Activated naive CD8-positive, alpha-beta T cell (primary cell): ENCODE data around the gene ZNF648.
"Not testable (repeated sequence)": the region's sequence is repeated elsewhere in the genome, so short reads cannot be mapped to it uniquely, and the experiment has no call there.

Source experiments
- H3K27ac Mint-ChIP-seq: one replicate; pipeline ENCODE4 v1.8.0; 2021; ENCODE audit warnings: mixed read lengths
- H3K27me3 Mint-ChIP-seq: one replicate; pipeline ENCODE4 v1.8.0; 2021; ENCODE audit warnings: mixed read lengths
- H3K36me3 Mint-ChIP-seq: one replicate; pipeline ENCODE4 v1.8.0; 2021; ENCODE audit warnings: mixed read lengths
- H3K4me1 Mint-ChIP-seq: one replicate; pipeline ENCODE4 v1.8.0; 2021; ENCODE audit warnings: low read depth, mixed read lengths
- H3K4me3 Mint-ChIP-seq: one replicate; pipeline ENCODE4 v1.8.0; 2021; ENCODE audit warnings: mild to moderate bottlenecking, mixed read lengths
- H3K9me3 Mint-ChIP-seq: one replicate; pipeline ENCODE4 v1.8.0; 2021; ENCODE audit warnings: low read depth, mixed read lengths

Gene ZNF648, protein sequence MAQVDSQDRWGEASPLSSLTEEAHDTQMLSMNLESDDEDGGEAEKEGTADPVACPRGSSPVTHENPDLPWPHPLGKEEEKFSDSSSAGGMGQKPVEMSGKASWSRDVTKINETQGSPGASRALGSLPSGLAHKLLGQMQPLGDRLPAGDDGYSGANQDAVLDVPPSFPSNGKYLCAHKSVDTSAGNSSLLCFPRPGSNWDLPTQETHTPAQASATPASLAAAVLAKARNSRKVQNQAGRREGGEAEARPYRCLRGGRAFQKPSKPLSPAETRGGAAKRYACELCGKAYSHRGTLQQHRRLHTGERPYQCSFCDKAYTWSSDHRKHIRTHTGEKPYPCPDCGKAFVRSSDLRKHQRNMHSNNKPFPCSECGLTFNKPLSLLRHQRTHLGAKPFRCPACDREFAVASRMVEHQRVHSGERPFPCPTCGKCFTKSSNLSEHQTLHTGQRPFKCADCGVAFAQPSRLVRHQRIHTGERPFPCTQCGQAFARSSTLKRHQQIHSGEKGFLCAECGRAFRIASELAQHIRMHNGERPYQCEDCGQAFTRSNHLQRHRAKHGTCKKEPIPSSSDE

DNA sequence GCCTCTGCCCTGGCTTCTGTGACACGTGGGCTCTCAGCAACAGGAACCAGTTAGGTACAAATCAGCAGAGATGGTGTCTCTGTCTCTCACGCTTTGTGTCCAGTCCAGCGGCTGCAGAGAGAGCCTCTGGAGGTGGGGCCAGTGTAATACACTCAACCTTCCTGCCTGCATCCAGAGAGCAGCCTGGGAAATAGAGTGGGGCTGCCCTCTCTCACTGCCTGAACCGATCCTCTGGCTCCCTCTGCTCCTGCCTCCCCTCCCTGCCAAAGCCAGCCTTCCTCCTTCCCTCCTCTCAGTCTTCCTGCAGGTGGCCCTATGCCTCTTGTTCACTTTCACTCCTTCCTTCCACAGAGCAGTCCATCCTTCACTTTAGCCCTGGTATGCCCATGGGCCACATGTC lies at the start of gene ZNF648:
Gene ZNF648 (minus strand): TSS at position 119 of the 400 bp plus-strand sequence. CDS start 3,702 bp downstream, outside the sequence.
- Mint-ChIP-seq H3K27me3 (peaks cover 27% of the 10 kb centered on the region), H3K4me3 (no peak within 1 kb of the TSS), H3K9me3 (no peaks in the 10 kb centered on the region), H3K36me3 (no peaks in the 10 kb centered on the region), H3K27ac (no peak within 1 kb of the TSS), H3K4me1 (peaks cover under 1% of the 10 kb centered on the region)

DNA sequence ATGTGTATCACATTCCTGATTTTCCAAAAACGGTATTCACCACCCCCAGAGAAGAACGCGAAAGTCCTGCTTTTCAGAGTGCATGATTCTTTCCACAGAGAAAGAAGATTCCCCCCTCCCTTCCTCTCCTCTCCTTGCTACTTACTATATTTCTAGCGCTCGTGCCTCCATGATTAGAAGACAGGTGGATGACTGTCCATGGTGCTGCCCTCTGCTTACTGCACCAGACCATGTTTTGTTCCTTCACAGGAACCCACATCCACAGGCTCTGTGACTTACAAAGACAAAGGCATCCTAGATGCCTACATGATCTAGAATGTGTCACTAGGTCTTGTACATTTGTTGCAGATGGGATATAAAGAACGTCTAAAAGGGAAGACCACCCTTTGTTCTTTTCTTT lies 49.1 kb upstream of the ZNF648 start:
- Mint-ChIP-seq H3K27ac (no peak overlapping the region), H3K4me3 (no peak overlapping the region), H3K36me3 (no peaks in the 10 kb centered on the region), H3K9me3 (no peaks in the 10 kb centered on the region), H3K27me3 (peaks cover 11% of the 10 kb centered on the region), H3K4me1 (peaks cover 2% of the 10 kb centered on the region)

DNA sequence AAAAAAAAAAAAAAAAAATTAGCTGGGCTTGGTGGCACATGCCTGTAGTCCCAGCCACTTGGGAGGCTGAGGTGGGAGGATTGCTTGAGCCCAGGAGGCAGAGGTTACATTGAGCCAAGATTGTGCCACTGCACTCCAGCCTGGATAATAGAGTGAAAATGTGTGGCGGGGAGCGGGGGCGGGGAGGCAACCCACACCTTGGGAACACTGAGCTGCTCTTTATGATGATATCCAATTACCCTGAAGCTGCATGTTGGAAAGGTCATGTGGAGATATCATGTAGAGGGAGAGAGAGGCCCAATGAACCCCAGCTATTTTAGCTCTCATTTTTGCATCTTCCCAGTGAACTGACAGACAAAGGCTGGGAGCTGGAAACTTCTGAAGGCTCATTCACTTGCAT lies 48.3 kb upstream of the ZNF648 start:
- Mint-ChIP-seq H3K27me3 (peaks cover 11% of the 10 kb centered on the region), H3K4me3 (no peak overlapping the region), H3K36me3 (no peaks in the 10 kb centered on the region), H3K27ac (no peak overlapping the region), H3K9me3 (no peaks in the 10 kb centered on the region), H3K4me1 (peaks cover 2% of the 10 kb centered on the region)

DNA sequence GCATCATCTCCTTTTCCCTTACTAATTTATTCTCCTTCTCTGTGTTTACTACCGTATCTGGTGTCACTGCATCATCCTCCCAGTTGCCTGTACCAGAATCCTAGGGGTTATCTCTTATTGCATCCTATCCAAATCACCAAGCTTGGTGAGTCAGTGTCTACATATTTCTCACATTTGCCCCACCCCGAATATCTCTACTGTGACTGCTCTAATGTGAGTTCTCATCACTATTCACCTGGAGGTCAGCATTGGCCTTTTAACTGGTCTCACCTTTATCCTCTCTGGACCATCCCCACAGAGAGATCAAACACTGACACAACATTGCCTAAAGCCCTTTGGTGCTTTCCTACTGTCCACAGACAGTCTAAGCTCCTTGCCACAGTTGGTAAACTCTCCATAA lies 45.7 kb upstream of the ZNF648 start:
- Mint-ChIP-seq H3K4me3 (no peak overlapping the region), H3K27me3 (peaks cover 9% of the 10 kb centered on the region)

DNA sequence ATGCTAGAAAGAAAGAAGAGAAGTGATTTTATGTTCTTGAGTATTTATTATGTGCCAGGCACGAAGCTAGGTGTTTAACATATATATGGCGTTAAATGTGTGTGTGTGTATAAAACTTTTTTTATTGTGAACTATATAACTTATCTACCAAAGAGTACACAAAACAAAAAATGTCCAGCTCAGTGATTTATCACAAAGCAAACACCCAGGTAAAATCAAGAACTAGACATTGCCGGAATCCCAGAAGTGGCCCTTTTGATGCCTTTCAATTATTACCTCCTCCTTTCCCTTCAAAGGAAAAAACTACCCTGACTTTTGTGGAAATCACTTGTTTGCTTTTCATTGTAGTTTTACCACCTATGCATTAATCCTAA lies 40.5 kb upstream of the ZNF648 start:
- Mint-ChIP-seq H3K4me1 (no peaks in the 10 kb centered on the region), H3K4me3 (no peak overlapping the region), H3K27ac (no peak overlapping the region), H3K36me3 (no peaks in the 10 kb centered on the region), H3K9me3 (peaks cover 5% of the 10 kb centered on the region), H3K27me3 (peaks cover 7% of the 10 kb centered on the region)

More for the DNA sequence above, 45.7 kb upstream of the ZNF648 start:
- Mint-ChIP-seq H3K9me3 (no peaks in the 10 kb centered on the region), H3K4me1 (no peaks in the 10 kb centered on the region), H3K36me3 (no peaks in the 10 kb centered on the region), H3K27ac (no peak overlapping the region)

DNA sequence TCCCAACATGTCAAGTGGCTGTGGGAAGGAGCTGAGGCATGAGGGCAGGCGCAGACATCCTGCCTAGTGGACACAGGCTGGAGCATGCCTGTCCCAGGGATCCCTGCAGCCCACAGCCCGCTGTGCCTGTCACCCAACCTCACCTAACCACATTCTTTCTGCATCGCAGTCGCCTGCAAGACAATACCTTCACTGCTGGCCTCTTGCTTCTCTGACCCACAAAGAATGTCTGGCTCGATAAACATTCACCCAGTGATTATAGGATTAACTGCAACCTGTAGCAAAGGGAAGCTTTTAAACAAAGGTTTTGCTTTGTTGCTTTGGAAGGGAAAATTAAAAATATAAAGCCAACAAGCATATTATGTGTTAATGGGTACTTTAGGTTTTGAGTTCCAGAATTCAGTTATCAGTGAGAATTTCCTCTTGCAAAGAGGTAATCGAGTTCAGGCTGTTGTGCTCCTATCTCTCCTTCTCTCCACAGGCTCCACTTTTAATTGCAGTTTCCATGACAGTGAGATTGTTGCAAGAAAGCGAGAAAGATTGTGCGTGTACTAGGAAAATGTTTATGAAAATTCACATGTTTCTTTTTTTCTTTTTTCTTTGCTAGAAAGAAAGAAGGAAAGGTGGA lies 40.0 kb upstream of the ZNF648 start:
- Mint-ChIP-seq H3K9me3 (peaks cover 5% of the 10 kb centered on the region), H3K27ac (no peak overlapping the region), H3K27me3 (peaks cover 7% of the 10 kb centered on the region), H3K4me1 (no peaks in the 10 kb centered on the region), H3K36me3 (no peaks in the 10 kb centered on the region), H3K4me3 (no peak overlapping the region)

DNA sequence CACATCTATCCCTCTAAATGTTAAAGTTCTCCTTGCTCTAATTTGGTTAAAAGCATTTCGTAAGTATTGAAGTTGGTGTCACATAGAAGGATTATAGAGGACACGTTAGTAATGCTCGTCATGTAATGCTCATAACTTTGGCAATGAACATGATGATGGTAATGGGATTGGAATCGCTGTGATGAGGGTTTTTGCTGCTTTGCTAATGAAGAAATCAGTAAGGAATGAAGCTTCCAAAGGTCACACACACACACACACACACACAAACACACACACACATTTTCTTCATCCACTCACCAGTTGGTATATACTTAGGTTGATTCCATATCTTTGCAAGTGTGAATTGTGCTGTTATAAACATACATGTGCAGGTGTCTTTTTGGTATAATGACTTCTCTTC lies 36.8 kb upstream of the ZNF648 start:
- H3K4me1 Mint-ChIP-seq: no peaks in the 10 kb centered on the region
- H3K4me3 Mint-ChIP-seq: no peak overlapping the region
- H3K36me3 Mint-ChIP-seq: peaks cover 2% of the 10 kb centered on the region
- peaks cover 8% of the 10 kb centered on the region for H3K27me3 Mint-ChIP-seq
- no peak overlapping the region for H3K27ac Mint-ChIP-seq
- H3K9me3 Mint-ChIP-seq: peaks cover 5% of the 10 kb centered on the region

DNA sequence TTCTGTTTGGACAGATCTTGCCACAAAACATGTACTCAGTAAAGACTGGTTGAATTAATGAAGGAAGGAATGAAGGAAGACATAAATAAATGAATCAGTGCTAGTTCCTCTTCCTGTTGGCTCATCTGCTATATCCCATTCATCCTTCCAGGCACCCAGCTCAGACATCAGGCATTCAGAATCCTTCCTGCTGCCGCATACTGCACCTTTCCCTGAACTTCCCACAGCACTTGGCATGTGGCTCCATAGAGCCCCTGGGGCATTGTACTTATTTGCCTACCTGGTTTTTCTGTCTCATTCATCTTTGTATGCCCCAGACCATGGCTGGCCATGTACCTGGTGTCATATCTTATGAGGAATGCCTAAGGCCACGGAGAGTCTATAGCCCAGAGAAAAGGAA lies 34.4 kb upstream of the ZNF648 start:
- Mint-ChIP-seq H3K4me3 (no peak overlapping the region), H3K4me1 (no peaks in the 10 kb centered on the region), H3K27me3 (peaks cover 7% of the 10 kb centered on the region), H3K27ac (no peak overlapping the region), H3K9me3 (peaks cover 5% of the 10 kb centered on the region), H3K36me3 (peaks cover 2% of the 10 kb centered on the region)

DNA sequence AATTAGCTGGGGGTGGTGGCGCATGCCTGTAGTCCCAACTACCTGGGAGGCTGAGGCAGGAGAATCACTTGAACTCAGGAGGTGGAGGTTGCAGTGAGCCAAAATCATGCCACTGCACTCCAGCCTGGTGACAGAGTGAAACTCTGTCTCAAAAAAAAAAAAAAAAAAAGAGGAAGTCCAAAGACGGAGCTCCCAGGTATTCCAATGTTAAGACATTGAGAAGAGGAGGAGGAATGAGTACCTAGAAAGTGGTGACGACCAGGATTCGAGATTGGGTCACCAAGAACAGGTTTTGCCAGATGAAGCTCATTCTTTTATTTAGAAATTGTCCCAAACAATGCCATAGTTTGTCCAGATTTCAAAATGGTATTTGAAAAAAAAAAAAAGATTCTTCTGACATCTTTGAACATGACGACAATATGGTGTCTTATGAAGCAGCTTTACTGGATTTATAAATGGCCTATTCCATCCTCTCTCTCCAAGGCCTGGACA lies 33.0 kb upstream of the ZNF648 start:
- not testable (repeated sequence) for H3K4me3 Mint-ChIP-seq, H3K36me3 Mint-ChIP-seq, H3K9me3 Mint-ChIP-seq, H3K4me1 Mint-ChIP-seq, H3K27ac Mint-ChIP-seq, H3K27me3 Mint-ChIP-seq

DNA sequence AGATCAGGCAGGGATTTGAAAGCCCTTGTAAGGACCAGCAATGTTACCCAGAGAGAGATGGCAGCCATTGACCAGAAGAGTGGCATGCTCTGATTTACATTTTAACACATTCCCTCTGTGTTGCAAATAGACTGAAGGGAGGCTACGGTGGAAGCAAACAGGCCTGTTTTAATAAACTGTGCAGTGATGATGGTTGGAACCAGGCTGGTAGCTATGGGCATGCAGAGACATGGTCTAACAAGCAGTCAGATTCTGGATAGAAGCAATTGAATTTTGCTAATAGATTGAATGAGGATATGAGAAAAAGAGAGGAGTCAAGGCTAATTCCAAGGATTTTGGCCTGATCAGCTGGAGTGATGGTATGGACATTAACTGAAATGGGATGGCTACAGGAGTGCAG lies 32.3 kb upstream of the ZNF648 start:
- peaks cover 2% of the 10 kb centered on the region for H3K4me1 Mint-ChIP-seq
- H3K9me3 Mint-ChIP-seq: no peaks in the 10 kb centered on the region
- no peak overlapping the region for H3K4me3 Mint-ChIP-seq
- peaks cover 2% of the 10 kb centered on the region for H3K36me3 Mint-ChIP-seq
- no peak overlapping the region for H3K27ac Mint-ChIP-seq
- H3K27me3 Mint-ChIP-seq: peaks cover 3% of the 10 kb centered on the region

DNA sequence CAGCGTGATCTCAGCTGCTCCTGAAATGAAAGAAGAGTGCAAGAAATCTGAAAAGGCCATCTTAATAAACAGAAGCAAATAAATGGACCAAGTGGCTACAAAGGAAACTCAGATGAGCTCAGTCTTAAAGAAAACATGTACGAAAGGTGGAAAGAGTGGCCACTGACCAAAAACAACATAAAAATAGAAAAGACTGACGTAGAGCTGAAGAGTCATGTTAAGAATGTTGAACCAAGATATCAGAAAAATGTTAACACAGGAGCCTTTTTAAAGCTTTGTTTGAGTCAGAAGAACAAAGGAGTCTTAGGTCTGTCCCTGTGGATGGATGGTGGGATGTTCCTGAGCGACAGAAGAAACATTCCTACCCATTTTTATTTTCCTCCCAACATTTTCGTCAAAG lies 30.8 kb upstream of the ZNF648 start:
- Mint-ChIP-seq H3K9me3 (no peaks in the 10 kb centered on the region), H3K36me3 (peaks cover 2% of the 10 kb centered on the region)

DNA sequence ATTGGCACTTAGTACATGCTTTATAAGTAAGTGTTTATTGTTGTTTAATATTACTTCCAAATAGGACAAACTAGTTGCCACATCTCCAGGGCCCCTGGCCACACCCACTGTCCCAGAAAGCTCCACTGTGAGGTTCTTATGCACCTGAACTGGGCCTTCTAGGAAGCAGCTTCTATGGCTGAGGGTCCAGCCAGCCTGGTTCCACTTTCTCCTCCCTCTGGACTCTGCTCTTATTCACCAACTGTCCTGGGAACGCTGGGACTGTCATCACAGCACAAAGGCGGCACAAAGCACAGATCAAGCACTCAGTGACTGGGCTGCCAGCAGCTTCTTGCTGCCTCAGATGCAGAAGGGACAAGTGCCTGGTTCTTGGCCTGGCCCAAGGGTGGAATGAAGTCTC lies 29.6 kb upstream of the ZNF648 start:
- Mint-ChIP-seq H3K4me1 (peaks cover 27% of the 10 kb centered on the region), H3K27me3 (peaks cover 3% of the 10 kb centered on the region), H3K36me3 (peaks cover 2% of the 10 kb centered on the region), H3K27ac (no peak overlapping the region), H3K9me3 (no peaks in the 10 kb centered on the region), H3K4me3 (no peak overlapping the region)

More for the DNA sequence above, 30.8 kb upstream of the ZNF648 start:
- H3K4me3 Mint-ChIP-seq: no peak overlapping the region
- no peak overlapping the region for H3K27ac Mint-ChIP-seq
- peaks cover 3% of the 10 kb centered on the region for H3K27me3 Mint-ChIP-seq
- H3K4me1 Mint-ChIP-seq: peaks cover 16% of the 10 kb centered on the region

DNA sequence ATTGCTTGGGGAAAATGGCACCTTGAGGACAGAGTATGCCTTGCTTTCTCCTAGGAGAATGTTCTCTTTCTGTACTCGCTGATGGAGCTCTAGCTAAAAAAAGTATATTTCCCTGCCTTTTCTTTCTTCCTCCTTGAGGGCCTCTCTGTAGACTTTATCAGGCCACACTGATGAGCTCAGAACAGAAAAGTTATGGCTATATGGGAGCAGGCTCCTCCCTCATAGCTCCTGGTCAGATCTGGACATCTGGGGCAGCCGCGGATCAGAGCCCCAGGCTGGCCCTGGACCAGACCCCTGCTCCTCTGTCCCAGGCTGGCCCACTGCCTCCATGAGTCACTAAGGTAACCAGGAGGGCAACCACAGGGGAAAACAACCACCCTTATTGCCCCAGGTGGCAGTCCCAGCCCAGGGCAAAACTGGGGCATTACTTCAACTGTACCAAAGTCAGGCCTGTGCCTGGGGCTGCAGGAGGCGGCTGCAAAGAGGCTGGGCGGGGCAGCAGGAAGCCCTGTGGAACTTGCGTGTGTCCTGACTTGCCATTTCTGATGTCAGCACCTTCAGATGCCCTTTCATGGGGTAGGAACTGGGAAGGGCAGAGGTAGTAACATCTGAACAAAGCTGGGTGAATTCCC lies 26.3 kb upstream of the ZNF648 start:
- H3K9me3 Mint-ChIP-seq: no peaks in the 10 kb centered on the region
- H3K36me3 Mint-ChIP-seq: no peaks in the 10 kb centered on the region
- H3K27me3 Mint-ChIP-seq: no peaks in the 10 kb centered on the region
- peaks cover 36% of the 10 kb centered on the region for H3K4me1 Mint-ChIP-seq
- no peak overlapping the region for H3K4me3 Mint-ChIP-seq
- no peak overlapping the region for H3K27ac Mint-ChIP-seq

DNA sequence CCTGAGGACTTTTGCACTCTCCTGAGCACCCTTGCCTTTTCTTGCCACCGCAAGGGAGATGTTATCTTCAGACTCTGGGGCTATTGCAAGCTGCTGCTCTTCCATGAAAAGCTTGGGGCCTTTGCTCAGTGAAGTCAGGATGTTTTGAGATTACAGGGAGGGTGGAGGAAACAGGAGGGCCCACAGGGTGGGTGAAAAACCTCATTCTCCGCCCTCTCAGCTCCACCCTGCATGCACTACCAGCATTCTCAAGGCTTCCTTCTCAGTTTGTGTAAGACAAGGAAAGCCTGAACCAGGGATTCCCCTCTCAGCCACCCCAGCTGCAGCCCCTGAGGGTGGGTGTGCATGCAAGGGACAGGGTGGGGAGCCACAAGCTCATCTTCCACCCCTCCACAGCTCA lies 25.8 kb upstream of the ZNF648 start:
- Mint-ChIP-seq H3K27me3 (no peaks in the 10 kb centered on the region), H3K27ac (no peak overlapping the region), H3K4me3 (no peak overlapping the region), H3K4me1 (peaks cover 36% of the 10 kb centered on the region), H3K36me3 (no peaks in the 10 kb centered on the region), H3K9me3 (no peaks in the 10 kb centered on the region)

DNA sequence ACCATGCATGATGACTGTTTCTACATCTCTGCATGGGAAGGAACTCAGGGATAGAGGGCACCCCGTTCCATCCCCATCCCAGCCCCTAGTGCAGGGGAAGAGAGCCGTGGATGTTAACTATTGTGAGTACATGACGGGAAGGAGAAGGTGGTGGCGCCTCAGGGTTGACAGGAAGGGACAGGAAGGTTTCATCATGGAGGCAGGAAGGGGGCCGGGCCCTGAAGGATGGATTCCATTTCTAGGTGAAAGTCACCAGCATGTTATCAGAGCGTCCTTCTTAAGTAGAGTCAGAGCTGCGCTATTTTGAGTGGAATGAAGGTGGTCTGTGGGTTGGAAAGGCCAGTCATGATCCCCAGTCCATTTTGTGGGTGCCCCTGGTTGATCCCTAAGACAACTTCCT lies 25.1 kb upstream of the ZNF648 start:
- H3K4me1 Mint-ChIP-seq: peaks cover 36% of the 10 kb centered on the region
- H3K27me3 Mint-ChIP-seq: no peaks in the 10 kb centered on the region
- H3K4me3 Mint-ChIP-seq: no peak overlapping the region
- H3K9me3 Mint-ChIP-seq: no peaks in the 10 kb centered on the region
- no peak overlapping the region for H3K27ac Mint-ChIP-seq
- no peaks in the 10 kb centered on the region for H3K36me3 Mint-ChIP-seq
